Upper lobe of left lung (tissue), 4 donors: ENCODE measurements around the gene F11R.

Source experiments
- CTCF ChIP-seq, 6 experiments: fragments of 450-650 bp in 4 of 6; fragments of 200-600 bp in 2 of 6; sonication (generic) in 2 of 6; IDR thresholded peaks; one replicate each; pipeline ENCODE4 v1.5.1; 2016 to 2019; ENCODE audit warnings: antibody characterized with exemption in 6 of 6
- EP300 ChIP-seq, 4 donors: sonication (generic); formaldehyde crosslinking; IDR thresholded peaks; one replicate each; pipeline ENCODE4 v1.5.1; 2017; ENCODE audit warnings: antibody characterized with exemption in 4 of 4, control low read depth in 2 of 4
- POLR2A ChIP-seq, 4 donors: fragments of 450-650 bp; IDR thresholded peaks; one replicate each; pipeline ENCODE4 v1.5.1; 2016 to 2017; ENCODE audit warnings: antibody characterized with exemption in 4 of 4, mild to moderate bottlenecking in 2 of 4
- POLR2AphosphoS5 ChIP-seq, 2 donors: sonication (generic); formaldehyde crosslinking; IDR thresholded peaks; one replicate each; pipeline ENCODE4 v1.5.1; 2017; ENCODE audit warnings: antibody characterized with exemption in 2 of 2

DNA sequence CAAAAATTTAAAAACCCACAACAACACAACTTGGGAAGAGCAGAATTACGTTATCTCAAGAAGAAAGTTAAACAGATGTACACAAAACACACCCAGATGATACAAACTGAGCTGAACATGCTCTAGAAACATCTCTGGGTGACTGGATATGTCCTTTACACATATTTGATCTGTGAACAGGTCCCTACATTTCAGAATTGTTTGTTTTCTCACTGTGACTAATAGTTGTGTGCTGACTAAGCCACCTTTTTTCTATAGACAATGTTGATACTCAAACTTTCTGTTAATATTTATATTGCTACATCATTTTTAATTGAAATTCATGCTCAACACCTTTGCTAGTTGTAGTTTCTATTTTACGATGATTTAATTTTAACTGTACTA lies 1.0 kb upstream of the F11R start:
- TF ChIP-seq CTCF (IDR thresholded peaks at IDR 0.05) (no peak), POLR2AphosphoS5 (IDR thresholded peaks at IDR 0.05) (no peak), EP300 (IDR thresholded peaks at IDR 0.05) (no peak), POLR2A (IDR thresholded peaks at IDR 0.05) (no peak)
